GM23338 (cell line): ENCODE data around the gene SUGCT.

Experiments
- CTCF ChIP-seq, 2 experiments: fragments of 200-600 bp in 1 of 2; sonication (generic) in 1 of 2; conservative IDR thresholded peaks; 2 replicates each; pipeline versions ENCODE4 v1.5.1 to v1.6.1; 2016 to 2017; ENCODE audit warnings: antibody characterized with exemption in 2 of 2, low read depth in 2 of 2, mild to moderate bottlenecking in 2 of 2, moderate library complexity in 1 of 2
- ETS1 ChIP-seq: IDR thresholded peaks from 2 replicates; pipeline ENCODE4 v1.6.1; 2016; ENCODE audit warnings: antibody characterized with exemption
- EZH2phosphoT487 ChIP-seq: fragments of 200-600 bp; sonication (generic); IDR thresholded peaks from one replicate; pipeline ENCODE4 v1.8.1; 2018; ENCODE audit warnings: antibody characterized with exemption; ENCODE audit not compliant: unreplicated experiment
- REST ChIP-seq: IDR thresholded peaks from one replicate; pipeline ENCODE4 v1.6.1; 2018; ENCODE audit warnings: antibody characterized with exemption; ENCODE audit not compliant: unreplicated experiment
- ZNF331 ChIP-seq: fragments of 250-450 bp; sonication (Bioruptor Pico); IDR thresholded peaks from 2 replicates; pipeline ENCODE4 v1.5.0; 2020; ENCODE audit warnings: low read depth, mild to moderate bottlenecking, moderate library complexity

GRCh38 chr7:40584667-40585433, 450.0 kb downstream of the SUGCT start:
- TF ChIP-seq EZH2phosphoT487 (no peak), CTCF (conservative IDR thresholded peaks at IDR 0.05; ENCODE audit: low read depth in 2 of 2) (no peak), ZNF331 (CRISPR knock-in tag) (no peak), ETS1 (no peak), REST (no peak)
